ENCODE results near the gene HSD11B2. TPM values are rescaled to one million over a fixed set of nuclear protein-coding genes. Genes with fewer than 3 reads are reported as not detected.
A peak's percentile ranks its signal among the peaks of the same experiment; 100 is the strongest.

Gene HSD11B2
- total RNA-seq, 4 donors from 2014 or later = 1.2 to 82.1 (median 9.7) TPM

DNA sequence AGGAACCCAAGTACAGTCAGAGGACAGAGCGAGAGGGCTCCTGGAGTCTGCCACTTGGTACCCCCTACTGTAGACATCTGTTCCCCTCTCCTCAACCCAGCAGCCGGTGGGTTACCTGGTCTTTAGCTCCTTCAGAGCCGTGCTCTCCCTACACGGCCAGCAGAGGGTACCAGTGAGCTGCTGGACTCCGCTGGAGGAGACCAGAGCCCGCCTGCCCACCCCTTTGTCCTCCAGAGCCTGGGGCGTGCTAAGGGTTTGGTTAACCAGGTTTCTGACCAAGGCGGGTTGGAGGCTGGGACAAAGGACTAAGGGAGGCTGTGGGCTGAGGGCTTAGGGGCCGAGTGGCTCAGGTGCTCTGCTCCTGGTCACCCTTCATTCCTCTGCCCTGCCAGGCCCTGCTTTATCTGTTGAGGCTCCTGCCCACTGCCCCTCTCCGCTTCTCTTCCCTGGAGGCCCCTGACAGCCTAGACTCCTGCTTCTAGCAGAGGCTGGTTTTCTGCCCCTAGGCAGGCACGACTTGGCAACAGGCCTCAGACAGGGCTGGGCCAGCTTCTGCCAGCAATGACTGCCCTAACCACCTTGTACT lies 2.7 kb upstream of the HSD11B2 start:
- TF ChIP-seq, protein P1, sequence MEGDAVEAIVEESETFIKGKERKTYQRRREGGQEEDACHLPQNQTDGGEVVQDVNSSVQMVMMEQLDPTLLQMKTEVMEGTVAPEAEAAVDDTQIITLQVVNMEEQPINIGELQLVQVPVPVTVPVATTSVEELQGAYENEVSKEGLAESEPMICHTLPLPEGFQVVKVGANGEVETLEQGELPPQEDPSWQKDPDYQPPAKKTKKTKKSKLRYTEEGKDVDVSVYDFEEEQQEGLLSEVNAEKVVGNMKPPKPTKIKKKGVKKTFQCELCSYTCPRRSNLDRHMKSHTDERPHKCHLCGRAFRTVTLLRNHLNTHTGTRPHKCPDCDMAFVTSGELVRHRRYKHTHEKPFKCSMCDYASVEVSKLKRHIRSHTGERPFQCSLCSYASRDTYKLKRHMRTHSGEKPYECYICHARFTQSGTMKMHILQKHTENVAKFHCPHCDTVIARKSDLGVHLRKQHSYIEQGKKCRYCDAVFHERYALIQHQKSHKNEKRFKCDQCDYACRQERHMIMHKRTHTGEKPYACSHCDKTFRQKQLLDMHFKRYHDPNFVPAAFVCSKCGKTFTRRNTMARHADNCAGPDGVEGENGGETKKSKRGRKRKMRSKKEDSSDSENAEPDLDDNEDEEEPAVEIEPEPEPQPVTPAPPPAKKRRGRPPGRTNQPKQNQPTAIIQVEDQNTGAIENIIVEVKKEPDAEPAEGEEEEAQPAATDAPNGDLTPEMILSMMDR (IDR thresholded peaks at IDR 0.05) = peak; percentile 92 to 93 (median 92)
- no peak for TF ChIP-seq POLR2A (IDR thresholded peaks at IDR 0.05)
- no peaks in the 10 kb centered on the region for H3K36me3 ChIP-seq
- no peaks in the 10 kb centered on the region for H3K9me3 ChIP-seq
- intact Hi-C loops (cut with DNase I; ENCODE audit: low total_unique reads) = loop anchor here (5.0 kb wide), 1 partner anchor 34 kb away; no protein-coding TSS in a partner anchor
- H3K27me3 ChIP-seq = no peaks in the 10 kb centered on the region
- no peak overlapping the region for H3K4me3 ChIP-seq
- H3K27ac ChIP-seq = peak overlapping the region; percentile 5 to 48
- peaks cover 0 to 21% of the 10 kb centered on the region in 2 donors for H3K4me1 ChIP-seq
- DNase-seq = peak; percentile 82 to 83

DNA sequence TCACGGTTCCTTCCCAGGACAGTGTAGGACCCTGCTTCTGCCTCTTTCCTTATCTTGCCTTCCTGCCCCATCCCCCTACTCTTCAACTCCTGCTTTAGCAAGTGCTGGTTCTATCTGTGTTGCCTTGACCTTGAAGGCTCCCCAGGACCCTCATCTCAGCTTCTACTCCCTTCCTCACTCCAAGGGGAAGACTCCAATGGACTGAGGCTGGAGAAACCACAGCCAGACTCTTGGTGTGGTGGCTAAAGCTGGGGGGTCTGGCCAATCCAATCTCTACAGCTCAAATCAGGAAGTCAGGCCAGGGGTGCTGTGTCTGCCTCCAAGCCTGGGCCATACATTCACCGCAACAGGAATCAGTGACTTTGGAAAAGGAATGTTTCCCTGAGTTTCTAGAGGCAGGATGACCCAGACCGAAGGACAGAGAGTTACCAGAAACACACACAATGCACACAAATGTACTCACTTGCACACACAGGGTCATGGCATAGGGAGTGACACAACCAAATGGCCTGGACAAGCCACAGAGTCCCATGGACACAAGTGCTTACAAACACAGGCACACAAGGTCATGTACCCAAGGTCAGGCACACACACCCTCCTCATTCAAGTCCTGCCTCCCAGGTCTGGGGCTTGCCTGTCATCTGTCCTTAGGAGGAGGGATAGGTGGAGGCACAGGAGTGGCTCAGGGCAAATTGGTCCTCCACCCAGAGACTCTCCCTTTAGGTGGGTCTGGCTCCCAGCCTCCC lies 1.7 kb upstream of the HSD11B2 start:
- H3K9me3 ChIP-seq = no peaks in the 10 kb centered on the region
- H3K27me3 ChIP-seq = no peaks in the 10 kb centered on the region
- DNase-seq = no peak
- TF ChIP-seq POLR2A (IDR thresholded peaks at IDR 0.05) = no peak
- TF ChIP-seq, protein P1 (IDR thresholded peaks at IDR 0.05) = no peak
- peaks cover 0 to 21% of the 10 kb centered on the region in 2 donors for H3K4me1 ChIP-seq
- intact Hi-C loops (cut with DNase I; ENCODE audit: low total_unique reads) = loop anchor here (5.0 kb wide), 1 partner anchor 33 kb away; no protein-coding TSS in a partner anchor
- no peak overlapping the region for H3K4me3 ChIP-seq
- H3K36me3 ChIP-seq = no peaks in the 10 kb centered on the region
- H3K27ac ChIP-seq = no peak overlapping the region

DNA sequence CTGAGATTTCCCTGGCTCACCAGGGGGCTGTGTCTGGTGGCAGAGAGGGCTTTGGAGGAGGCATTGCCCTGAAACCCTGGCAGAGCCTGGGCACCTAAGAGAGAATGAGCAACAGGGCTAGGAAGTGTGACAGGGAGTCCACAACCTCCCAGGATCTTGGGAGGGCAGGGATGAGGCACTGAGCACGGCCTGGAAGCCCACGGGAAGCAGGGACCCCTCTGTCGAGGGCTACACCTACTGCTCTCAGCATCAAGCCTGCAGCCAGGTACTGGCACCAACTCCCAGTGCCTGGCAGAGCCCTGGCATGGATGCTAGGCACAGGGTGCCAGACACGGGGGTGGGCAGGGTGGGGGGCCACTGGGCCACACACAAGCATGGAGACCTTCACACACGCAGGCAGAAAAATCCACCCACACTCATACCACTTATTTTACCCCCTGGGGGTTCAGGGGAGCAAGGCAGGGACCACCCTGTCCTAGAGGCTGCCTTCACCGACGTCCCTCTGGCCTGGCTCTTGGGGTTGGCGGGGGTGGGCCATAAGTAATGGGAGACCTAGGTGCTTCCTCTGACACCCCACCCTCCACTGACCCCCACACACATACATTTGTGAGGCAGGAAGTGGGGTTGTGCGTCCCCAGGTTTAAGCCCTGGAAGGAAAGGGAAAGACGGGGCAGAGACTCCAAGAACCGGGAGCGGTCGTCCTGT lies 970 bp upstream of the HSD11B2 start:
- peak overlapping the region; percentile 42 to 44 for H3K4me3 ChIP-seq
- no peaks in the 10 kb centered on the region for H3K9me3 ChIP-seq
- peak overlapping the region in 1 of 2 donors; percentile 76 for H3K27ac ChIP-seq
- TF ChIP-seq POLR2A (IDR thresholded peaks at IDR 0.05) = no peak
- TF ChIP-seq, protein P1 (IDR thresholded peaks at IDR 0.05) = no peak
- H3K27me3 ChIP-seq = no peaks in the 10 kb centered on the region
- DNase-seq = no peak
- peaks cover 0 to 21% of the 10 kb centered on the region in 2 donors for H3K4me1 ChIP-seq
- intact Hi-C loops (cut with DNase I; ENCODE audit: low total_unique reads) = loop anchor here (5.0 kb wide), 1 partner anchor 32 kb away; no protein-coding TSS in a partner anchor
- no peaks in the 10 kb centered on the region for H3K36me3 ChIP-seq

DNA sequence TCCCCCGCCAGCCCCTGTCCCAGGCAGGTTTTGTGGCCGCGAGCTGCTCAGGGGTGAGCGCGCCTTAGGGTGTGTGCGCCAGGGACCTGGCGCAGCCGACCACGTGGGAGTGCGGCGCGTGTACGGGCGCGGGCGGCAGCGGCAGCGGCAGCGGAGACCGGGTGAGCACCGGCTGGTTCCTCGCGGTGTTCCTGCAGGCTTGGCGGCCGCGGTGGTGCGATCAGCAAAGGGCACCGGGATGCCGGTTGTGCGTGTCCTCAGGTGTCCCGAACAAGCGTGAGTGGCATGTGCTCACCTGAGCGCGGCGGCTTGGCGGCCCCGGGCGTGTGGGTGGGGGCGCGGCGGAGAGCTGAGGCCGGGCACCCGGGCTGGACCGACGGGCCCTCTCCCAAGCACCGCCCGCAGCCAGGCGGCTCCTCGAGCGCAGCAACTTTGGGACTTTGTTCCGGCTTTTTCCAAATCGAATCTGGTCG lies 381 bp upstream of the HSD11B2 start:
- H3K36me3 ChIP-seq = no peaks in the 10 kb centered on the region
- TF ChIP-seq, protein P1 (IDR thresholded peaks at IDR 0.05) = no peak
- no peak for TF ChIP-seq POLR2A (IDR thresholded peaks at IDR 0.05)
- H3K27me3 ChIP-seq = no peaks in the 10 kb centered on the region
- DNase-seq = peak in 1 of 2 donors; percentile 60
- H3K9me3 ChIP-seq = no peaks in the 10 kb centered on the region
- H3K4me3 ChIP-seq = peak overlapping the region; percentile 42 to 44
- H3K4me1 ChIP-seq = peaks cover 0 to 21% of the 10 kb centered on the region in 2 donors
- H3K27ac ChIP-seq = peak overlapping the region; percentile 59 to 76
- intact Hi-C loops (cut with DNase I; ENCODE audit: low total_unique reads) = no loop called here
